HG03469 (cell line): ENCODE measurements around the gene SYMPK.
"Not testable (repeated sequence)": the region's sequence is repeated elsewhere in the genome, so short reads cannot be mapped to it uniquely, and the experiment has no call there.

ENCODE experiments used
- ATAC-seq: cut with Tn5 transposase; IDR thresholded peaks from one replicate; pipeline ENCODE4 v1.9.1; 2021; ENCODE audit warnings: mild to moderate bottlenecking, moderate library complexity, moderate number of reproducible peaks; ENCODE audit not compliant: unreplicated experiment

Gene SYMPK

DNA sequence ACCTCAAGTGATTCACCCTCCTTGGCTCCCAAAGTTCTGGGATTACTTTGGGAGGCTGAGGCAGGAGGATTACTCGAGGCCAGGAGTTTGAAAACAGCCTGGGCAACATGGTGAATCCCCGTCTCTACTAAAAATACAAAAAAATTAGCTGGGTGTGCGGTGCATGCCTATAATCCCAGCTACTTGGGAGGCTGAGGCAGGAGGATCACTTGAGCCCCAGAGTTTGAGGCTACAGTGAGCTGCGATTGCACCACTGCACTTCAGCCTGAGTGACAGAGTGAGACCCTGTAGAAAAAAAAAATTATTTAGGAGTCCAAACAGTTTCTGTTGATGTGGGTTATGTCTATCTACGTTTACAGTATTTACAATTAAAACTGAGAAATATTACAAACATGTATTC lies 7.9 kb upstream of the SYMPK start:
- ATAC-seq: no peak

- not testable (repeated sequence) for ATAC-seq
Observed at GRCh38 chr19:45867241-45867640, 4.3 kb upstream of the SYMPK start.

DNA sequence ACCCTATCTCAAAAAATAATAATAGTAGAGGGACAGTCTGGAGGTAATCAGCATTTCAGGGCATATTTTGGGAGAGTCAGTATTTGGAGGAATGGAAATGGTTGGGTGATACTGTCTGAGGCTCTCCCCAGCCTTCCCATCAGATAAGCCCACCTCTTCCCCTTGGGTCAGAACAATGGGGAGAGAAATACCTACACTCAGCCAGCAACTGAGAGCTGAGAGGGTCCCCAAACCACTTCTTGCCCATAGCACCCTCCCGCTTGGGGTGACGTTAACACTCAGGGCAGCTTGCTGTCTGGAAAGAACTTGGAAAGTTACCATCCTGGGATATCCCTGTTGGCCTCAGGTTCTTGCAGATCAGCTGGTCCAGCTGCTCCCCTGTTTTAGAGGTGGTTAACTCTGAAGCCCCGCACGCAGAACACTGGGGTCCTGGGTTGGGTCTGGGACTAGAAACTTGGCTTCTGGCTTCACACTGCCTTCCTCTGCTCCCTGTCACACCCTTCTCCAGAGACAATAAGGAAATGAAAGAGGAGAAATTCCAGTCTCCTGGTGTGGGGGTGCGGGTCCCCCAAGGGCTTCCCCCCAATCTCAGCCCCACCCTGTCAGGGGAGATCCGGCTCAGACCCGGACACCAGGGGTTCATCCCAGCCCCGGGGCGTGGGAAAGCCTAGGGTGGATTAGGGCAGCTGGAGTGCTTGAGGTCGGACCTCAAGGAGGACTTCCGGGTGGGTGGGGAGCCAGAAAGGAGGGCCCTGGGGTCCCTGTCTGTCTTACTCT lies 3.6 kb upstream of the SYMPK start:
- no peak for ATAC-seq

GRCh38 chr19:45865269-45865948 lies 2.5 kb upstream of the SYMPK start:
- no peak for ATAC-seq

- no peak for ATAC-seq
Observed at GRCh38 chr19:45864629-45865082, 1.7 kb upstream of the SYMPK start.

DNA sequence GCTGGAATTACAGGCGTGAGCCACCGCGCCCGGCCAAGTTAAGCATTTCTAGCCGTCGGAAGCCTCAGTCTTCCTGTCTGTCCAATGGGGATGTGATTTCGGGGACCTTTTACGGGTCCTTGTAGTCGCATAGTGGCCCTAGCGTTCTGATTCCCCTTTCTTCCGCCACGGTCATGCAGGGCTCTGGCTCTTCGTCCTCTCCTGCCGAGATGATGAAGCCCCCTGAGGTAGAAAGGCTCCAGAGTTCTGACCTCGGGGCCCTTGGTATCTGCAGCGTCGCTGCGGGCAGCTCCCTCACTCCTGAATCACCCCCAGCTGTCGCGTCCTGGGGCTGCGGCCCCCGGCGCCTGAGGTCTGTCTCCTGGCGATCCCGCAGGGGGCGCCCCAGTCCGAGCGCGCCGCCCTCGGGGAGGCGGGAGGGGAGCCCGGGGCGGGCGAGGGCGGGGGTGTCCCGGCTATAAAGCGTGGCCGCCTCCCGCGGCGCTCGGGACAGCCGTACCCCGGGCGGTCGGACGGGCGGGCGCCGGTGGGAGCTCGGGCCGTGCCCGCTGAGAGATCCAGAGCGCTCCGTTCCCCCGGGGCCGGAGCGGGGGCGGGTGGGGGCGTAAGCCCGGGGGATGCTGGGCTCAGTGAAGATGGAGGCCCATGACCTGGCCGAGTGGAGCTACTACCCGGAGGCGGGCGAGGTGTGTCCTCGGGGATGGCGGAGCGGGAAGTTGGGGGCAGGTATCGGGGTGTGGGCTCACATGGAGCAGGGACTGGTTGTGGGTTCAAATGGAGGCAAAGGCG lies 1.1 kb upstream of the SYMPK start, which contains the start of gene FOXA3:
Gene FOXA3, plus strand, starts transcription at position 487 of the 789 bp plus-strand sequence. Its CDS starts 131 bp downstream, at position 618.
- no peak for ATAC-seq

DNA sequence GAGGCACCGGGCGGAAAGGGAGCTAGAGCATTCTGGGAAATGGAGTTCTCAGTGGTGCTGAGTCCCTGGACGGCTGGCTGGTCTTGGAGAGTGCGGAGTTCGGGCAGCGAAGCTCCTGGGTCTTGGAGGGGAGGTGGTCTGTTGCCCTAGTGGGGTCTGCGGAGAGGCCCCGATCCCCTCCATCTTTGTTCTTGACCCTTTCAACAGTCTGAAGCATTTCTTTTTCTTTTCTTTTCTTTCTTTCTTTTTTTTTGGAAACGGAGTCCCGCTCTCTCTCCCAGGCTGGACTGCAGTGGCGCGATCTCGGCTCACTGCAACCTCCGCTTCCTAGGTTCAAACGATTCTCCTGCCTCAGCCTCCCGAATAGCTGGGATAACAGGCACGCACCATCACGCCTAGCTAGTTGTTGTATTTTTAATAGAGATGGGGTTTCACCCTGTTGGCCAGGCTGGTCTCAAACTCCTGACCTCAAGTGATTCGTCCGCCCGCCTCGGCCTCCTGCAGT lies 440 bp upstream of the SYMPK start:
- no peak for ATAC-seq

DNA sequence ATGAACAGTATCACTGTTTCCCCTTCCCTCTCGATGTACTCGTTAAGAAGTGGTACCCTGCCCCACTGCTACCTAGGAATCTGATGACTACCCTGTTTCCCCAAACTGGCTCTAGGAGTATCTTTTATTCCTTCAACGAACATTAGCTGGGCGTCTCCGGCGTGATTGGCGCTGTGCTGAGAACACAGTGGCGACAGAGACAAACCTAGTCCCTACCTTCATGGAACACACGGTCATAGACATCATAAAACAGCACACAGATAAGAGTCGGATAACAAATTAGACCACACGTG lies 730 bp downstream of the SYMPK start:
- no peak for ATAC-seq

GRCh38 chr19:45860359-45861259 lies 2.3 kb downstream of the SYMPK start:
- ATAC-seq: no peak

- ATAC-seq: no peak
Observed at GRCh38 chr19:45854167-45854778, 8.7 kb downstream of the SYMPK start.

DNA sequence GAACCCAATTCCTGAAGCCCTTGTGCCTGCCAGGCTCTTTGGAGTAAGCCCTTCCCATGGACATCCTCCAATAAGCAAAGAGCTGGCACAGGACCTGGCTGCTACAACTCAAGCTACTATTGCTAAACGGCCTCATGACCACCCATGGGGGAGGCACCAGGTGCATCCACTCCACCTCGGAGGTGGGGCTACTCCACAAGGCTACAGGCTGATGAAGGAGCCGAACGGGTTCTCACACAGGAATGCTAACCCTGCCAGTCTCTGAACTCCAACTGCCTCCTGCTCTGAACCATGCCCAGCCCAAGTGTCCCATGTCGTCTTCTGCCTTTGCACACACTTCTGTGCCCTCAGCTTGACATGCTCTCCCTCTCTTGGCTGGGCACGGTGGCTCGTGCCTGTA lies 10.0 kb downstream of the SYMPK start:
- no peak for ATAC-seq

DNA sequence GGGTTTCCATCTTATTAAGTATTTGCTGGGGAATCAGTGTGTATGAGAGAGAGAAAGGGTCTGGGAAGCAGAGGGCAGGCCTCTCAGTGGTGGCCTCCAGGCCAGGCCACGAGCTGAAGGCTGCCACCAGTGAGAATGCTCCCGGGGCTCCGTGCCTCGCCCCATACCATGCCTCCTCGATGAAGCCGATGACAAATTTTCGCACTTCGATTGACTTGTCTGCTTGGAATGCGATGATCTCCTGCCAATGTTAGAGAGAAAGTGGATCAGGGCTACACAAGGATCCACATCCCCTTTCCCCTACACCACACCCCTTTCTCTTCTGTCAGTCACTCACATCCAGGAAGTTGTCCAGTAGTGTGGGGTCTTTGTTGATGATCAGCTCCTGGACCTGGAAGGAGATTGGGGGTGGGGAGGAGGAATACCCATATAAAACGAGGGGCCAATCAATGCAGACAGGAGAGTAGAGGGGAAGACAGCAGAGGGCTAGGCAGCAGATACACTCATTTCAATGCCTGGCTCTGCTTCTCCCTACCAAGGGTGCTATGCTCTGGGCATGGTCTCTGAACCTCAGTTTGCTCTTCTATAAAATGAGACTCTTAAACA lies 10.7 kb downstream of the SYMPK start:
- no peak for ATAC-seq

DNA sequence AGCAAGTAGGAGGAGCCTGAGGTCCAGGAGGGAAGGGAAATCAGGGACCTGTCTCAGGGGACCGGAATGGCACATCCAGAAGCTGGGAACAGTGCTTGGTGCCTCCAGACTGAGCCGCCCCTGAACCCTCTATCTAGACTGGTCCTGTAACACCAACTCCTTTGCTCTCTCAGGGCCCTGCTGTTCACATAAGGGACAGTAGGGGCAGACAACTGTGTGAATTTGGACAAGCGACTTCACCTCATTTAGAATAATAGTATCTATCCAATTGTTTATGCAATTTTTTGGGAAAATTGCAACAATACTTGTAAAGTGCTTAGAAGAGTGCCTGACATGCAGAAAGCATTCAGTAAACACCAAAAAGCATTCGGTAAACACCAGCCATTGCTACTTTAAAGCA lies 14.0 kb downstream of the SYMPK start:
- ATAC-seq: no peak

- ATAC-seq: no peak
Observed at GRCh38 chr19:45847663-45848062, 15.3 kb downstream of the SYMPK start.

GRCh38 chr19:45842198-45842597 lies 20.7 kb downstream of the SYMPK start:
- ATAC-seq: no peak

- no peak for ATAC-seq
Observed at GRCh38 chr19:45834970-45835369, 28.0 kb downstream of the SYMPK start.

- no peak for ATAC-seq
Observed at GRCh38 chr19:45828945-45829344, 34.0 kb downstream of the SYMPK start.

DNA sequence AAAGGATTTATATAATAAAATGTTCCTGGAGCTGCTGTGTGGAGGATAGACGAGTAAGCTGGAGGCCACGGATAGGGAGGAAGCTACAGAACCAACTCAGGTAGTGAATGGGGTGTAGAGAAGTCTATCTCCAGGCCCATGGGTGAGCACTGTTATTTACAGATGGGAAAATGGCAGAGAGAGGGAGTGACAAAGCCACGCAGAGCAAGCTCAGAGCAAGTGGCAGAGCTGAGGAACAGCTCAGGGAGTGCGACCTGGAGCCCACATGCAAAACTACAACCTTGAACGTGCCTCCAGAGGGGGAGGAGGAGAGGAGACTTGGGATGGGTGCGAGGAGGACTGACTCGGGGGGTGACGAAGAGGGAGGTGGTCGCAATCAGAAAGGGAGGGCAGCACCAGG lies 34.4 kb downstream of the SYMPK start:
- no peak for ATAC-seq

DNA sequence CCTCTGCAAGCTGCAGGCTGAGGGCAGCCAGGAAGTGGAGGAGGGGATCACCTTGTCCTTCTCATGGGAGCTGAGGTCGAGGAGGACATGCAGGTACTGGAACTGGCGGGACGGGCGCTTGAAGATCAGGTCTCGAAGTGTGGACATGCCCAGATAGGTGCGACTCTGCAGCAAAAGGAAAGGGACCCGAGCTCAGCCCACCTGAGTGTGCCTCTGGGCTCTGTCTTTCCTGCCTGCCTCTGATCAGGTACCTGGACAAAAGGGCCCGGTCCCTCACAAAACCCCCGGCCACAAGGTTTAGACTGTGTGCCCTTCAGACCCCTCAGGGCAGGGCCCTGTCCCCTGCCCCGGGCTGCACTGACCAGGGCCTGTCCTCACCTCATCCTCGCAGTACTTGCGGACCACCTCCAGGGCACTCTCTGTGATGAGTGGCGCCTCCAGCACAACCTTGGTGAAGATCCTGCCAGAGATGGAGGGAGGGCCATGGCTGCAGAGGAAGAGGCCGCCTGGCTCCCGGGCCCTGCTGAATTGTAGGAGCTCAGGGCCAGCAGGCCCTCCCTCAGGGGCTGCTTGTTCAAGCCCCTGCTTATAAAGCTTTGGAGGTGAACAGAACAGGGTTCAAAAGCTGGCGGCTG lies 35.4 kb downstream of the SYMPK start:
- ATAC-seq: no peak
